IPS DF 6.9 (cell line): Measurements from ENCODE around the gene TNFRSF19.

ENCODE experiments used
- DNase-seq: peaks from one replicate; pipeline ENCODE4 v3.0.0-alpha.2; 2013; ENCODE audit warnings: low read depth, low spot score
- H3K27ac ChIP-seq: one replicate; pipeline ENCODE4 v1.5.1; 2013; ENCODE audit warnings: low read length, control low read depth
- H3K27me3 ChIP-seq: 2 replicates; pipeline ENCODE4 v1.6.1; 2013; ENCODE audit warnings: mild to moderate bottlenecking, low read length; ENCODE audit not compliant: control insufficient read depth, insufficient read depth
- H3K36me3 ChIP-seq: 2 replicates; pipeline ENCODE4 v1.6.1; 2013; ENCODE audit warnings: low read length; ENCODE audit not compliant: control insufficient read depth, insufficient read depth
- H3K4me1 ChIP-seq: 2 replicates; pipeline ENCODE4 v1.6.1; 2013; ENCODE audit warnings: low read length; ENCODE audit not compliant: control insufficient read depth, insufficient read depth
- H3K4me3 ChIP-seq: 2 replicates; pipeline ENCODE4 v1.5.1; 2013; ENCODE audit warnings: mild to moderate bottlenecking, low read length
- H3K9me3 ChIP-seq: 2 replicates; pipeline ENCODE4 v1.6.1; 2013; ENCODE audit warnings: low read length, inconsistent platforms; ENCODE audit not compliant: control insufficient read depth, insufficient read depth
- WGBS: extraction: QIAGEN DNeasy Blood & Tissue Kit; methylation state at CpG from one replicate; pipeline ENCODE4 v1.1.7; 2013; ENCODE audit warnings: mixed read lengths, missing lambda C conversion rate; ENCODE audit not compliant: insufficient read length, insufficient coverage; 5-methylcytosine and 5-hydroxymethylcytosine counted together

The TNFRSF19 gene

DNA sequence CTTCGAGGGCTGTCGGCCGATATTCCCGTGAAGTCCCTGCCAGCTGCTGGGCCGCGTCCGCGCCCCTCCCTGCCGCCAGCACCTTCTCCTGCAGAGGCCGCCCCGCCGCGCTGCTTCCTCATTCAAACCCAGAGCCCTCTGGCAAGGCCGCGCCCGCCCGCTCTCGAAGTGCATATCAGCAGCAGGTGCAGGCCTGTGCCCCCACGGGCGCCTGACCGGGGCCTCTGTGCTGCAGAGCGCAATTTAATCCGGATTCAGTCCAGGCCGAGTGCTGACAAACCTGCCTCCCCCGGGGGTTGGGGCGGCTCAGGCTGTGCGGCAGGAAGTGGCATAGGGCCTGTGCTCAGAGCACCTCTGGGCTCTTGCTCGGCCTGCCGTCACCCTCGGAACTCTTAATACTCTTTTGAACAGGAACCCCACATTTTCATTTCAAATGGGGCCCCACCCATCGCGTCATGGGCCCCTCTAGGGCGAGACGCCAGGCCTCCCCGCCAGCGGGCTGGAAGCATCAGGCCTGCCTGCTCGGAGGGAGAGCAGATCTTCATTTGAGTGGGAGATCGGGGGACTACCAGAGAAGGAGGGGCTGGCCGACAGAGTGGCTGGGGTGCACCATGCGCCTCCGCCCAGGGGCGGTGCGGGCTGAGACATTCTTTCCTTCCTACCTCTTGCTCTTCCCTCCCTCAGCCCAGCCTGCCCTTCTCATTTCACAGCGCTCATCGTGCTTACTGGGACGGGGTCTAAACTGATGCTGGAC, 125.7 kb downstream of the TNFRSF19 start:
- no CpG with 5 or more reads among the region's 46 CpGs for WGBS
- H3K27ac ChIP-seq: no peak overlapping the region
- H3K9me3 ChIP-seq: no peaks in the 10 kb centered on the region
- no peak overlapping the region for H3K4me3 ChIP-seq
- H3K27me3 ChIP-seq: no peaks in the 10 kb centered on the region
- no peaks in the 10 kb centered on the region for H3K36me3 ChIP-seq
- no peak for DNase-seq
- H3K4me1 ChIP-seq: peaks cover 2% of the 10 kb centered on the region; the same call in 1 of the 2 replicates

DNA sequence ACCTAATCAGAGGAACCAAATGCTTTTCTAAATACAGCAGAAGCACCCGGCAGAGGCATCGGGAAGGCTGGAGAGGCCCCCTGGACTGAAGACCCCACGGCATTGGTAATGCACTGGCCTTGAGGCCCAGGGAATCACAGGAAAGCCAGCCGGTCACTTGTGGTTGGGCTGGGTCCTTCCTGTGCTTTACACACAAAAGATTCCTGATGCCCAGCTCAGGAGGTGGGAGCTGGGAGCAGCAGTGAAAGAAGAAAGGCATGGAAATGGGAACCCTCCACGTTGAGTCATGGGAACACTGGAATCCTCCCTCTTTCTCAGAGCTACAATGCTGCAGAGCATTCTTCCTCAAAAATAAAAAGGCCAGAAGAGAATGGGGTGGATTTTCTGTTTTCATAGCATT, 126.4 kb downstream of the TNFRSF19 start:
- H3K27ac ChIP-seq: no peak overlapping the region
- no peaks in the 10 kb centered on the region for H3K9me3 ChIP-seq
- WGBS: no CpG with 5 or more reads among the region's 5 CpGs
- H3K27me3 ChIP-seq: no peaks in the 10 kb centered on the region
- H3K36me3 ChIP-seq: no peaks in the 10 kb centered on the region
- no peak for DNase-seq
- H3K4me3 ChIP-seq: no peak overlapping the region
- peaks cover 2% of the 10 kb centered on the region; the same call in 1 of the 2 replicates for H3K4me1 ChIP-seq

- no peak overlapping the region for H3K27ac ChIP-seq
- peaks cover 2% of the 10 kb centered on the region; the same call in 1 of the 2 replicates for H3K4me1 ChIP-seq
- H3K27me3 ChIP-seq: no peaks in the 10 kb centered on the region
- H3K36me3 ChIP-seq: no peaks in the 10 kb centered on the region
- no peaks in the 10 kb centered on the region for H3K9me3 ChIP-seq
- no peak overlapping the region for H3K4me3 ChIP-seq
- WGBS: no CpG with 5 or more reads among the region's 1 CpG
- no peak for DNase-seq
These were observed 127.6 kb downstream of the TNFRSF19 start for GRCh38 chr13:23697772-23698313.

DNA sequence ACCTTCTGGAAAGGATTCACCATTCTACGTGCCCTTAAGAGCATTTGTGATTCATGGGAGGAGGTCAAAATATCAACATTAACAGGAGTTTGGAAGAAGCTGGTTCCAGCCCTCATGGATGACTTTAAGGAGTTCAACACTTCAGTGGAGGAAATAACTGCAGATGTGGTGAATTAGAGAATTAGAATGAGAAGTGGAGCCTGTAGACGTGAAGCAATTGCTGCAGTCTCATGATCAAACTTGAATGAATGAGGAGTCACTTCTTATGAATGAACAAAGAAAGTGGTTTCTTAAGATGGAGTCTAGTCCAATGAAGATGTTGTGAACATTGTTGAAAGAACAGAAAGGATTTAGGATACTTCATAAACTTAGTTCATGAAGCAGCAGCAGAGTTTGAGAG, 129.1 kb downstream of the TNFRSF19 start:
- Histone ChIP-seq H3K4me1 (peaks cover 2% of the 10 kb centered on the region; the same call in 1 of the 2 replicates), H3K27me3 (no peaks in the 10 kb centered on the region), H3K4me3 (no peak overlapping the region), H3K9me3 (no peaks in the 10 kb centered on the region), H3K27ac (no peak overlapping the region), H3K36me3 (no peaks in the 10 kb centered on the region)
- DNase-seq: no peak
- no CpG with 5 or more reads among the region's 2 CpGs for WGBS

GRCh38 chr13:23701186-23701585, 131.0 kb downstream of the TNFRSF19 start:
- Histone ChIP-seq H3K27me3 (no peaks in the 10 kb centered on the region), H3K27ac (no peak overlapping the region), H3K4me3 (no peak overlapping the region), H3K4me1 (peaks cover 3% of the 10 kb centered on the region; the same call in 1 of the 2 replicates), H3K36me3 (no peaks in the 10 kb centered on the region), H3K9me3 (no peaks in the 10 kb centered on the region)
- DNase-seq: no peak
- WGBS: no CpG with 5 or more reads among the region's 5 CpGs

GRCh38 chr13:23701636-23702035, 131.4 kb downstream of the TNFRSF19 start:
- WGBS: no CpG with 5 or more reads among the region's 12 CpGs
- Histone ChIP-seq H3K4me3 (no peak overlapping the region), H3K36me3 (no peaks in the 10 kb centered on the region), H3K27ac (no peak overlapping the region), H3K27me3 (no peaks in the 10 kb centered on the region), H3K9me3 (no peaks in the 10 kb centered on the region), H3K4me1 (peaks cover 1% of the 10 kb centered on the region; the same call in 1 of the 2 replicates)
- DNase-seq: no peak

GRCh38 chr13:23703246-23703860, 133.1 kb downstream of the TNFRSF19 start:
- Histone ChIP-seq H3K27ac (no peak overlapping the region), H3K36me3 (no peaks in the 10 kb centered on the region), H3K4me1 (peaks cover 1% of the 10 kb centered on the region; the same call in 1 of the 2 replicates), H3K4me3 (no peak overlapping the region), H3K9me3 (no peaks in the 10 kb centered on the region), H3K27me3 (no peaks in the 10 kb centered on the region)
- no peak for DNase-seq
- no CpG with 5 or more reads among the region's 11 CpGs for WGBS

DNA sequence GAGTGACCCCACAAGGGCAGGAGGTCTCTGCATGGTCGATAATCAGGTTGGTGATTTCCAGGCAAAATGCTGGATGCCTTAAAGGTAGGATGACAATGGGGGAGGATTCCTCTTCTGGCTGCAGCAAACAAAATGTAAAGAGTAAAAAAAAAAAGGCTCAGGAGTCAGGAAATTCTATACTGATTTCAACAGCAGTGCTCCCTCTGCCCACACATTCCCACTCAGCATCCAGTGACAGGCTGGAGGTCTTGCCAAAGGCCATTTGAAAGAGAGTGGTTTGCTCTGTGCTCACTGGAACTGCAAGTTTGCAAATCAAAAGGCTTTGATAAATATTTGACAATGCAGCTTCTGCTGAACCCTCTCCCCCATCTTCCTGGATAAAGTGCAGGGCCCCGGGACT, 135.4 kb downstream of the TNFRSF19 start:
- Histone ChIP-seq H3K4me1 (peaks cover 1% of the 10 kb centered on the region; the same call in 1 of the 2 replicates), H3K9me3 (no peaks in the 10 kb centered on the region), H3K36me3 (no peaks in the 10 kb centered on the region), H3K27me3 (no peaks in the 10 kb centered on the region), H3K27ac (no peak overlapping the region), H3K4me3 (no peak overlapping the region)
- no peak for DNase-seq
- WGBS: no CpG with 5 or more reads among the region's 2 CpGs

DNA sequence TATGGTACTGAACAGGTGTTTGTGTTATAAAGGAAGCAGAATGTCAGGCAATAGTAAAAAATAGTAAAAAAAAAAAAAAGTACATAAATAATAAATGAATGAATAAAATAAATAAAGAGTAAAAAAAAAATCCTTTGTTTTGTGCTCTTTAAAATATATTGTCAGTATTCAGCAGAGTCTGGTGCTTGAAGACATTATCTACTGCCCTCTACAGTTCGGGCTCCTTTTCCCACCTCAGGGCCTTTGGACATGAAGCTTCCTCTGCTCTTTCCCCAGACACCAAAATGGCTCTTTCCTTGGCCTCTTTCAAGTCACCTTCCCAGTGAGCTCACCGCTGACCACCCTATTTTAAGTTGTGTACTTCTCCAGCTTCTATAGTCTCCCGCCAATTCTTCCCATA, 137.5 kb downstream of the TNFRSF19 start:
- Histone ChIP-seq H3K4me1 (0 out of 2 replicates have a peak, but pooled peaks cover 1% of the 10 kb centered on the region), H3K4me3 (no peak overlapping the region), H3K27ac (no peak overlapping the region), H3K27me3 (no peaks in the 10 kb centered on the region), H3K9me3 (no peaks in the 10 kb centered on the region), H3K36me3 (no peaks in the 10 kb centered on the region)
- no CpG with 5 or more reads among the region's 3 CpGs for WGBS
- no peak for DNase-seq

DNA sequence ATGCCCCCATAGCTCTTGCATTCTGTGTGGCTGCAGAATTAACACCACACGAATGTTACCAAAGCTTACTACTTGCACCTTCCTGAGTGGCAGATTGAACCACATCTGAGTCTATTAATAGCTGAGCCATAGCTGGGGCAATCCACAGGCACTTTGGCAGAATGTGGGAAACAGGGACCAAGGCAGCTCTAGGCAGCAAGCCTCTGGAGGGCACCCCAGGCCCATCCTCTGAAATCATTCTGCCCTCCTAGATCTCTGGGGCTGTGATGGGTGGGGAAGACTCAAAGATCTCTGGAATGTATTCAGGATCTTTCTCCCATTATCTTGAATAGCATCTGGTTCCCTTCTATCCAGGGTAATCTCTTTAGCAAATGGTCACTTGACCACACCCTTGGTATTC, 139.3 kb downstream of the TNFRSF19 start:
- Histone ChIP-seq H3K27me3 (no peaks in the 10 kb centered on the region), H3K36me3 (no peaks in the 10 kb centered on the region), H3K4me3 (no peak overlapping the region), H3K27ac (no peak overlapping the region), H3K9me3 (no peaks in the 10 kb centered on the region; the same call in 1 of the 2 replicates), H3K4me1 (0 out of 2 replicates have a peak, but pooled peaks cover 1% of the 10 kb centered on the region)
- no peak for DNase-seq
- WGBS: no CpG with 5 or more reads among the region's 1 CpG
